AG08395 (cell line): ENCODE measurements around the gene NDUFAB1.
A peak's percentile ranks its signal among the peaks of the same experiment; 100 is the strongest.
"Not testable (repeated sequence)": the region's sequence is repeated elsewhere in the genome, so short reads cannot be mapped to it uniquely, and the experiment has no call there.

Source experiments
- DNase-seq: peaks from one replicate; pipeline ENCODE4 v3.0.0; 2012; ENCODE audit warnings: mixed read lengths, low spot score

NDUFAB1 gene

GRCh38 chr16:23584186-23585076, 11.7 kb downstream of the NDUFAB1 start:
- DNase-seq: no peak

- not testable (repeated sequence) for DNase-seq
Observed at GRCh38 chr16:23583271-23583670, 12.8 kb downstream of the NDUFAB1 start.

GRCh38 chr16:23581764-23582163, 14.4 kb downstream of the NDUFAB1 start:
- DNase-seq: no peak

GRCh38 chr16:23580391-23580790, 15.7 kb downstream of the NDUFAB1 start:
- DNase-seq: no peak

GRCh38 chr16:23579371-23579770, 16.7 kb downstream of the NDUFAB1 start:
- no peak for DNase-seq

- no peak for DNase-seq
Observed at GRCh38 chr16:23578101-23578830, 17.9 kb downstream of the NDUFAB1 start.

GRCh38 chr16:23577493-23577892, 18.6 kb downstream of the NDUFAB1 start:
- DNase-seq: no peak

- DNase-seq: no peak
Observed at GRCh38 chr16:23575834-23576233, 20.3 kb downstream of the NDUFAB1 start.

- DNase-seq: no peak
Observed at GRCh38 chr16:23573817-23574216, 22.3 kb downstream of the NDUFAB1 start.

GRCh38 chr16:23572394-23572793, 23.7 kb downstream of the NDUFAB1 start:
- no peak for DNase-seq

- no peak for DNase-seq
Observed at GRCh38 chr16:23571895-23572294, 24.2 kb downstream of the NDUFAB1 start.

GRCh38 chr16:23570992-23571632, 25.0 kb downstream of the NDUFAB1 start:
- DNase-seq: no peak

- no peak for DNase-seq
Observed at GRCh38 chr16:23567602-23568001, 28.5 kb downstream of the NDUFAB1 start.

- no peak for DNase-seq
Observed at GRCh38 chr16:23566724-23567123, 29.4 kb downstream of the NDUFAB1 start.

- no peak for DNase-seq
Observed at GRCh38 chr16:23564575-23565363, 31.3 kb downstream of the NDUFAB1 start.

- no peak for DNase-seq
Observed at GRCh38 chr16:23563186-23563585, 32.9 kb downstream of the NDUFAB1 start.

- DNase-seq: no peak
Observed at GRCh38 chr16:23562505-23562904, 33.6 kb downstream of the NDUFAB1 start.

GRCh38 chr16:23561586-23561985, 34.5 kb downstream of the NDUFAB1 start:
- no peak for DNase-seq

GRCh38 chr16:23557779-23558702, 38.1 kb downstream of the NDUFAB1 start:
- DNase-seq: peak; percentile 18

GRCh38 chr16:23556881-23557778, 39.0 kb downstream of the NDUFAB1 start, which contains the start of the genes EARS2 and UBFD1:
Gene EARS2, minus strand, starts transcription at chr16:23557350. Its CDS starts 7 bp downstream, at chr16:23557343.
Gene UBFD1, plus strand, starts transcription at chr16:23557727. Its CDS starts 16 bp downstream, at chr16:23557743.
- DNase-seq: peak; percentile 97
